DND-41 (cell line): ENCODE measurements around the gene KRTAP10-7.

Experiments used
- CTCF ChIP-seq: IDR thresholded peaks from 2 replicates; pipeline ENCODE4 v1.5.1; 2012; ENCODE audit warnings: borderline replicate concordance, low read length, moderate library complexity, mild to moderate bottlenecking; ENCODE audit not compliant: poor library complexity, severe bottlenecking; ENCODE audit errors: extremely low read depth
- EZH2 ChIP-seq: IDR thresholded peaks from 3 replicates; pipeline ENCODE4 v1.6.1; 2012; ENCODE audit warnings: borderline replicate concordance, low read depth, mild to moderate bottlenecking, moderate library complexity, low read length, inconsistent platforms; ENCODE audit not compliant: severe bottlenecking

GRCh38 chr21:44630440-44630839 lies 30.0 kb downstream of the KRTAP10-7 start:
- no peak for TF ChIP-seq EZH2
- TF ChIP-seq CTCF = no peak
